A549 (cell line): ENCODE results near the gene RABGAP1. TPM values are rescaled to one million over a fixed set of nuclear protein-coding genes. Genes with fewer than 3 reads are reported as not detected.

Source experiments
- ATAC-seq, 2 experiments: fragments of 200-7000 bp in 1 of 2; fragments of >200 bp in 1 of 2; cut with Nextera tagmentation in 1 of 2; cut with Tn5 transposase in 1 of 2; 3 replicates each; pipeline versions ENCODE4 v1.8.0 to v1.9.1; 2018 to 2020; ENCODE audit warnings: mild to moderate bottlenecking in 1 of 2, moderate library complexity in 1 of 2
- CTCF ChIA-PET: fragments of 300-600 bp; sonication (Branson Sonifier 250); formaldehyde crosslinking; extraction: SDS; loops from one replicate; lab custom pipeline; 2021; ENCODE audit warnings: antibody characterized with exemption, inconsistent platforms; lab: Yijun Ruan, JAX
- POLR2A ChIA-PET: fragments of 350-600 bp; formaldehyde crosslinking; extraction: SDS; loops from one replicate; lab custom pipeline; 2021; ENCODE audit warnings: antibody characterized with exemption, inconsistent platforms; lab: Yijun Ruan, JAX
- DNase-seq, 2 experiments: peaks; one replicate each; pipeline versions ENCODE4 v3.0.0 to v3.0.0-alpha.2; 2011 to 2016; ENCODE audit warnings: low read depth in 1 of 2, low spot score in 1 of 2
- FAIRE-seq: peaks from 2 replicates; lab custom pipeline; 2011; peaks lifted over from hg19 to GRCh38; lab: Jason Lieb, UNC
- H3K27ac ChIP-seq, 2 experiments: fragments of >200 bp; sonication (Bioruptor Twin); formaldehyde crosslinking; 3 replicates each; pipeline ENCODE4 v1.5.1; 2016 to 2017
- H3K4me1 ChIP-seq: fragments of >200 bp; sonication (Bioruptor Twin); formaldehyde crosslinking; 3 replicates; pipeline ENCODE4 v1.6.1; 2016
- H3K4me2 ChIP-seq: fragments of >200 bp; sonication (Bioruptor Twin); formaldehyde crosslinking; 3 replicates; pipeline ENCODE4 v1.6.1; 2016
- H3K4me3 ChIP-seq: fragments of >200 bp; sonication (Bioruptor Twin); formaldehyde crosslinking; 3 replicates; pipeline ENCODE4 v1.5.1; 2016
- H3K9me3 ChIP-seq: fragments of >200 bp; sonication (Bioruptor Twin); formaldehyde crosslinking; 3 replicates; pipeline ENCODE4 v1.6.1; 2016
- BHLHE40 ChIP-seq: IDR thresholded peaks from 2 replicates; pipeline ENCODE4 v1.6.1; 2012; ENCODE audit warnings: low read depth, low read length, inconsistent platforms
- CBX2 ChIP-seq: fragments of 200-600 bp; sonication (generic); IDR thresholded peaks from 2 replicates; pipeline ENCODE4 v1.6.1; 2016; ENCODE audit warnings: low read depth, mild to moderate bottlenecking, borderline replicate concordance
- CBX8 ChIP-seq: fragments of 200-600 bp; sonication (generic); IDR thresholded peaks from 2 replicates; pipeline ENCODE4 v1.6.1; 2016
- CHD2 ChIP-seq: fragments of 150-350 bp; IDR thresholded peaks from 2 replicates; pipeline ENCODE4 v1.6.1; 2014; ENCODE audit warnings: low read length; ENCODE audit not compliant: partially characterized antibody
- CHD4 ChIP-seq: fragments of 200-600 bp; sonication (generic); IDR thresholded peaks from 2 replicates; pipeline ENCODE4 v1.6.1; 2016; ENCODE audit warnings: antibody characterized with exemption, mild to moderate bottlenecking, borderline replicate concordance
- CTCF ChIP-seq: fragments of >200 bp; sonication (Bioruptor Twin); formaldehyde crosslinking; IDR thresholded peaks from 3 replicates; pipeline ENCODE4 v1.5.1; 2016
- EHF ChIP-seq: fragments of 250-450 bp; sonication (Bioruptor Pico); IDR thresholded peaks from 2 replicates; pipeline ENCODE4 v1.5.0; 2020; ENCODE audit warnings: mild to moderate bottlenecking
- EHMT2 ChIP-seq: fragments of 200-600 bp; sonication (generic); IDR thresholded peaks from 2 replicates; pipeline ENCODE4 v1.6.1; 2016; ENCODE audit warnings: antibody characterized with exemption, low read depth, mild to moderate bottlenecking, moderate library complexity
- GATA3 ChIP-seq: IDR thresholded peaks from 2 replicates; pipeline ENCODE4 v1.6.1; 2012; ENCODE audit warnings: borderline replicate concordance
- HMGXB4 ChIP-seq: fragments of 250-450 bp; sonication (Bioruptor Pico); IDR thresholded peaks from 2 replicates; pipeline ENCODE4 v1.5.0; 2021; ENCODE audit warnings: mild to moderate bottlenecking, moderate library complexity, borderline replicate concordance
- HOXA7 ChIP-seq: fragments of 250-450 bp; sonication (Bioruptor Pico); IDR thresholded peaks from 2 replicates; pipeline ENCODE4 v1.5.0; 2020; ENCODE audit warnings: mild to moderate bottlenecking, moderate library complexity
- HOXB13 ChIP-seq: fragments of 250-450 bp; sonication (Bioruptor Pico); IDR thresholded peaks from 2 replicates; pipeline ENCODE4 v1.5.0; 2020; ENCODE audit warnings: low read depth, mild to moderate bottlenecking, moderate library complexity
- HOXB5 ChIP-seq: fragments of 250-450 bp; sonication (Bioruptor Pico); IDR thresholded peaks from 2 replicates; pipeline ENCODE4 v1.5.0; 2020; ENCODE audit warnings: mild to moderate bottlenecking, moderate library complexity
- KDM1A ChIP-seq: fragments of 200-600 bp; sonication (generic); IDR thresholded peaks from 2 replicates; pipeline ENCODE4 v1.6.1; 2016; ENCODE audit warnings: low read depth, mild to moderate bottlenecking
- MAX ChIP-seq: IDR thresholded peaks from 2 replicates; pipeline ENCODE4 v1.6.1; 2012
- MAZ ChIP-seq: fragments of 150-350 bp; IDR thresholded peaks from 2 replicates; pipeline ENCODE4 v1.6.1; 2014; ENCODE audit warnings: antibody characterized with exemption, low read depth, low read length, borderline replicate concordance
- NFE2L2 ChIP-seq: fragments of 150-350 bp; conservative IDR thresholded peaks from 2 replicates; pipeline ENCODE4 v1.6.1; 2014; ENCODE audit warnings: low read length
- PHF8 ChIP-seq: fragments of 200-600 bp; sonication (generic); IDR thresholded peaks from 2 replicates; pipeline ENCODE4 v1.6.1; 2016; ENCODE audit warnings: low read depth, mild to moderate bottlenecking, antibody characterized with exemption, moderate library complexity, borderline replicate concordance
- POLR2A ChIP-seq: IDR thresholded peaks from 2 replicates; pipeline ENCODE4 v1.6.1; 2012; ENCODE audit warnings: mild to moderate bottlenecking, low read length
- RAD21 ChIP-seq, 2 experiments: fragments of >200 bp in 1 of 2; sonication (Bioruptor Twin) in 1 of 2; formaldehyde crosslinking in 1 of 2; IDR thresholded peaks in 1 of 2; conservative IDR thresholded peaks in 1 of 2; 2 replicates in 1 of 2; 3 replicates in 1 of 2; pipeline ENCODE4 v1.6.1; 2012 to 2018; ENCODE audit warnings: inconsistent platforms in 1 of 2
- RCOR1 ChIP-seq: fragments of 150-350 bp; IDR thresholded peaks from 2 replicates; pipeline ENCODE4 v1.6.1; 2014; ENCODE audit warnings: antibody characterized with exemption, low read length, low read depth
- RFX5 ChIP-seq: fragments of 450-650 bp; IDR thresholded peaks from 2 replicates; pipeline ENCODE4 v1.7.1; 2014; ENCODE audit warnings: antibody characterized with exemption, mild to moderate bottlenecking, moderate library complexity
- TFCP2L1 ChIP-seq: fragments of 250-450 bp; sonication (Bioruptor Pico); IDR thresholded peaks from 2 replicates; pipeline ENCODE4 v1.5.0; 2021; ENCODE audit warnings: mild to moderate bottlenecking
- TP53 ChIP-seq: fragments of 250-450 bp; sonication (Bioruptor Pico); IDR thresholded peaks from 2 replicates; pipeline ENCODE4 v1.5.0; 2021; ENCODE audit warnings: mild to moderate bottlenecking, moderate library complexity
- ZSCAN20 ChIP-seq: fragments of 250-450 bp; sonication (Bioruptor Pico); IDR thresholded peaks from 2 replicates; pipeline ENCODE4 v1.8.0; 2022; ENCODE audit warnings: mild to moderate bottlenecking, moderate library complexity
- WGBS: methylation state at CpG from one replicate; pipeline ENCODE4 v1.1.6; 2017; ENCODE audit errors: missing lambda C conversion rate; 5-methylcytosine and 5-hydroxymethylcytosine counted together
- polyA plus RNA-seq, 4 experiments: library from polyadenylated mRNA; depleted of rRNA in 3 of 4; stranded (reverse); fragments of >200 nt; fragmentation: RNase III in 1 of 4; extraction: RNeasy Plus Mini Kit Qiagen cat#74134 plus additional on column Dnase treatment in 1 of 4; gene quantifications; 2 replicates in 3 of 4; 3 replicates in 1 of 4; pipeline ENCODE4 v1.2.3, GENCODE V29; 2011 to 2017

The RABGAP1 gene
- polyA plus RNA-seq, 2 of the 4 experiments (the other 2 are of a cell fraction) = 17.5 to 39.9 TPM

GRCh38 chr9:123107639-123108285, 166.9 kb downstream of the RABGAP1 start:
- DNase-seq (no peak), ATAC-seq (peak in 1 of 2 experiments; percentile 33; a peak in 2 of 6 replicates), FAIRE-seq (no peak)
- Histone ChIP-seq H3K4me1 (peaks cover 2% of the 10 kb centered on the region; the same call in 1 of the 3 replicates), H3K27ac (no peak overlapping the region), H3K4me2 (no peak overlapping the region), H3K9me3 (no peaks in the 10 kb centered on the region), H3K4me3 (no peak overlapping the region)
- no peak for TF ChIP-seq BHLHE40
- TF ChIP-seq GATA3 = no peak
- no peak for TF ChIP-seq CHD4
- no peak for TF ChIP-seq TFCP2L1 (CRISPR knock-in tag)
- no peak for TF ChIP-seq NFE2L2
- TF ChIP-seq PHF8 = no peak
- TF ChIP-seq MAZ = no peak
- no peak for TF ChIP-seq MAX
- TF ChIP-seq ZSCAN20 (CRISPR knock-in tag) = no peak
- TF ChIP-seq CTCF = no peak
- no peak for TF ChIP-seq RAD21 (conservative IDR thresholded peaks at IDR 0.05 in 1 of 2, IDR thresholded peaks at IDR 0.05 in 1 of 2)
- TF ChIP-seq HOXA7 (CRISPR knock-in tag) = no peak
- no peak for TF ChIP-seq EHMT2
- TF ChIP-seq TP53 (CRISPR knock-in tag) = no peak
- TF ChIP-seq POLR2A = no peak
- TF ChIP-seq KDM1A = no peak
- no peak for TF ChIP-seq HOXB13
- no peak for TF ChIP-seq CBX2
- no peak for TF ChIP-seq HMGXB4
- ChIA-PET POLR2A (no interaction called here), CTCF (interaction anchor here (1.3 to 8.8 kb wide), 2 partner anchors 241 to 242 kb away, joined by 3 to 88 read pairs; no protein-coding TSS in a partner anchor)
- 80% methylated on average over 11 of the region's 11 CpGs for WGBS

- no peaks in the 10 kb centered on the region for H3K9me3 ChIP-seq
- TF ChIP-seq CBX8 (no peak), KDM1A (no peak), CTCF (no peak), TP53 (CRISPR knock-in tag) (no peak), EHF (CRISPR knock-in tag) (no peak), CBX2 (no peak), HOXB5 (CRISPR knock-in tag) (no peak), RFX5 (no peak), RCOR1 (no peak), CHD2 (no peak)
- H3K4me1 ChIP-seq = no peaks in the 10 kb centered on the region
- no peak for FAIRE-seq
- ATAC-seq = no peak
- no peak overlapping the region for H3K27ac ChIP-seq
- POLR2A ChIA-PET = no interaction called here
- CTCF ChIA-PET = interaction anchor here (1.3 kb wide), 1 partner anchor 241 kb away, joined by 3 read pairs; no protein-coding TSS in a partner anchor
- H3K4me3 ChIP-seq = no peak overlapping the region
- no peak for DNase-seq
- WGBS = 85% methylated on average over 9 of the region's 9 CpGs
- H3K4me2 ChIP-seq = no peak overlapping the region
Observed at GRCh38 chr9:123108976-123109375, 168.2 kb downstream of the RABGAP1 start.
